GM13977 (cell line): ENCODE results near the gene MAGI1.

ENCODE experiments used
- DNase-seq: peaks from one replicate; pipeline ENCODE4 v3.0.0; 2012; ENCODE audit warnings: low spot score
- in situ Hi-C: fragments of 300-500 bp; cut with MboI; formaldehyde crosslinking; loops from one replicate; pipeline ENCODE4 v1.12.0; 2022; ENCODE audit warnings: low sequenced_read_pairs, low pct_unique_long_range_greater_than_20kb, mixed read lengths, inconsistent platforms; ENCODE audit not compliant: unreplicated experiment
- TF ChIP-seq, protein P1 (sequence below): IDR thresholded peaks from 2 replicates; pipeline ENCODE4 v1.5.1; 2012; ENCODE audit warnings: mild to moderate bottlenecking, control low read depth; ENCODE audit not compliant: insufficient read depth; ENCODE audit errors: extremely low read depth, missing control alignments

The MAGI1 gene

GRCh38 chr3:65788461-65788860 is 250.3 kb downstream of the MAGI1 start:
- TF ChIP-seq, protein P1, sequence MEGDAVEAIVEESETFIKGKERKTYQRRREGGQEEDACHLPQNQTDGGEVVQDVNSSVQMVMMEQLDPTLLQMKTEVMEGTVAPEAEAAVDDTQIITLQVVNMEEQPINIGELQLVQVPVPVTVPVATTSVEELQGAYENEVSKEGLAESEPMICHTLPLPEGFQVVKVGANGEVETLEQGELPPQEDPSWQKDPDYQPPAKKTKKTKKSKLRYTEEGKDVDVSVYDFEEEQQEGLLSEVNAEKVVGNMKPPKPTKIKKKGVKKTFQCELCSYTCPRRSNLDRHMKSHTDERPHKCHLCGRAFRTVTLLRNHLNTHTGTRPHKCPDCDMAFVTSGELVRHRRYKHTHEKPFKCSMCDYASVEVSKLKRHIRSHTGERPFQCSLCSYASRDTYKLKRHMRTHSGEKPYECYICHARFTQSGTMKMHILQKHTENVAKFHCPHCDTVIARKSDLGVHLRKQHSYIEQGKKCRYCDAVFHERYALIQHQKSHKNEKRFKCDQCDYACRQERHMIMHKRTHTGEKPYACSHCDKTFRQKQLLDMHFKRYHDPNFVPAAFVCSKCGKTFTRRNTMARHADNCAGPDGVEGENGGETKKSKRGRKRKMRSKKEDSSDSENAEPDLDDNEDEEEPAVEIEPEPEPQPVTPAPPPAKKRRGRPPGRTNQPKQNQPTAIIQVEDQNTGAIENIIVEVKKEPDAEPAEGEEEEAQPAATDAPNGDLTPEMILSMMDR = no peak
- no peak for DNase-seq
- in situ Hi-C loops = loop anchor here (25.0 kb wide), 1 partner anchor 374 kb away; no protein-coding TSS in a partner anchor

DNA sequence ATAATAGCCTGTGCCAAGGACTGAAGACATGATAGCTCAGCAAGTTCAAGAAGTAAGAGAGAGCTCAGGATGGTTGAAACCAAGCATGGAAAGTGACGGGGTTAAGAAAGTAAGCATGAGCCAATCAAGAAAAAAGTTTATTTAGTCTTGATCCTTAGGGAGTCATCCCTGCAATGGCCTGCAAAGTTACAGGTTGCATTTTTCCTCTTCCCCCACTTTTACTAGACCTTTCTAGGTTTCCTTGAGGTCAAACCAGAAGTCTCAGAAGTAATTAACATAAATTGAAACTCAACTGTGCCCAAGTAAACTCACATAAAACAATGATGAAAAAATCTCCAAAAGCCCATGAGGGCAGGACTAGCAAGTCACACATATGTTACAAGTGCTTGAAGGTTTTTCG is 250.9 kb downstream of the MAGI1 start:
- TF ChIP-seq, protein P1 = no peak
- in situ Hi-C loops = loop anchor here (25.0 kb wide), 1 partner anchor 374 kb away; no protein-coding TSS in a partner anchor
- no peak for DNase-seq

DNA sequence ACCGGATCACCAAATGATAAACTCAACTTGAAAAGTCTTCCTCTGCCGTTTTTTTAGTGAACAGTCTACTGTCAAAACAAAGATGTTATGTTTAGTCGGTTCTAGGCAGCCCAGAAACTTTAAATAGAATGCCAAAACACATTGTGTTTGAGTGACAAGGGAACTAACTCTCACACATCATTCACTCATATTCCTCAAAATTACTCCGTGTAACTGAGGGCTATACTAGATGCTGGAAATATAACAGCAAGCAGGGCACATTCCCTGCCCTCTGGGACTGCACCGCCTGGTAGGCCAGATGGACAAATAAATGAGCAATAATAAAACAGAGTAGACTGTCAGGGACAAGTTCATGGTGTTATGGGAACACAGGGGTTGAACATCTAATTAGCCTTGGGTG is 251.4 kb downstream of the MAGI1 start:
- TF ChIP-seq, protein P1 = no peak
- no peak for DNase-seq
- in situ Hi-C loops = loop anchor here (25.0 kb wide), 1 partner anchor 375 kb away; no protein-coding TSS in a partner anchor

GRCh38 chr3:65786890-65787289 is 251.8 kb downstream of the MAGI1 start:
- no peak for DNase-seq
- in situ Hi-C loops = loop anchor here (25.0 kb wide), 1 partner anchor 375 kb away; no protein-coding TSS in a partner anchor
- TF ChIP-seq, protein P1 = no peak

DNA sequence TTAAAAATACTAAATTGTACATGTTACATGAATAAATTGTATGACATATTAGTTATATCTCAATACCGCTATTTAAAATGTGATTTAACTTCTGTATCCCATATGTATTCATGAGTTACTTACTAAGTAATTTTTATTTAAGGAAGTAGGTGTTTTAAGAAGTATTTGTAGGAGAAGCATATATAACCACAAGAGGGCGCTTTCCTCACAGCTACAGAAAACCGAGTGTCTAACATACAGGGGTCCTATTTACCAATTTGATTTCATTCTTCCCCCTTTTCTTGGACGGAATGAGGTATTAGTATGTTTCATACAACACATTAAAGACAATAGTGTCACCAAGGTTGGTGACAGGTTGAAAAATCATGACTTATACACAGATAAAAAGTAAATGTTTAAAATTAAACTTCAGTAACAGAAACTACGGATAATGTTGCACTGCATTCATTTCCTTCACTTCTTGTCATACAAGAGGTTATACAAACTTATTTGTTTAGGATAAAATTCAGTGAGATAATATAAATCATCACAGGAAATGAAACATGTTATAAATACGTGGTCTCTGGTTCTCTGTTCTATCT is 253.6 kb downstream of the MAGI1 start:
- in situ Hi-C loops = loop anchor here (25.0 kb wide), 1 partner anchor 377 kb away; no protein-coding TSS in a partner anchor
- TF ChIP-seq, protein P1 = peak; percentile 59
- peak; percentile 43 for DNase-seq

GRCh38 chr3:65783117-65783516 is 255.6 kb downstream of the MAGI1 start:
- in situ Hi-C loops = loop anchor here (25.0 kb wide), 1 partner anchor 379 kb away; no protein-coding TSS in a partner anchor
- DNase-seq = no peak
- TF ChIP-seq, protein P1 = no peak
